ENCODE measurements around the gene CCDC68. TPM values are rescaled to one million over a fixed set of nuclear protein-coding genes. Genes with fewer than 3 reads are reported as not detected.

Gene CCDC68
- polyA plus RNA-seq, 2 of the 4 experiments (the other 2 are of a cell fraction), result 3.1 to 12.4 TPM

DNA sequence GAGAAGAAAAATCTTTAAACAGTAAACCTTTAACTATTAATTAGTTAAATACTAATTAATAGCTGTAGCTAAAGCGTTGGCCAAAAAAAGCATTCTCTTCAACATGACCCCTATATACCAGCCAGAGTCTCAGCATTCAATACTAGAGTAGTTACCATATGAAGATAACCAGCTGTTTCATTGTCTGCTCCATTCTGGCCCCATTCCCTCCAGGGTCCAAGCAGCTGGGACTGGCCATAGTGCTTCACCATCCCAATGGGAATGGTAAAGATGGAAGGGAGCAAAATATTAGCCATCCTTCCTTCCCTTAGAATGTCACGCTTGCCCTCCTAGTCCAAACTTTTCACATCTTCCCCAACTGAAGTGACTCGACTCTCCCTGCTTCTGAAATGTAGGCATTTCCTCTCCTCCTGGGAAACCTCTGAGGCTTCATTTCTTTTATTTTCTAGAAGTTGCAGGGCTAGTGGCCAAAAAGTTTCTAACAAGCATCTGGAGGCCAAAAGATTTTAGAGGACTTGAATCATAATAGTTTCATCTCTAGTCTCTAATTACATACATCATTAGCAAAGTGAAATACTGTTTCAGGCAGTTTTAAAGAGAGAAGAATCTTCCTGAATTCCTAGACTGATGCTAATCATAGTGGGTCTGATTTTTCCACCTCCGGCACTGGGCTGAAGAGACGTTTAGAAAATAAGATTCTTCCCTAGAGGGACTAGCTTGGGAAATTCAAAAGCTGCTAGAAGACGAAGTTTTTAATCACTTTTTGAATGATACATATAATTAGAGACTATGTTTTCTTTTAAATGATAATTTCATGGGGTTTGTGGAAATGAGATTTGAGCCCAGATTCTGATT, 52.7 kb downstream of the CCDC68 start:
- no peak for ATAC-seq
- TF ChIP-seq ZSCAN20 (CRISPR knock-in tag; IDR thresholded peaks at IDR 0.05) (no peak), CHD2 (IDR thresholded peaks at IDR 0.05; ENCODE audit: low read length, partially characterized antibody) (no peak), EP300 (IDR thresholded peaks at IDR 0.05) (no peak), KDM1A (IDR thresholded peaks at IDR 0.05; ENCODE audit: low read depth) (no peak), CHD4 (IDR thresholded peaks at IDR 0.05; ENCODE audit: borderline replicate concordance) (no peak), FOXS1 (CRISPR knock-in tag; IDR thresholded peaks at IDR 0.05) (no peak), RCOR1 (IDR thresholded peaks at IDR 0.05; ENCODE audit: low read depth, low read length) (no peak), ZFP36 (IDR thresholded peaks at IDR 0.05; ENCODE audit: borderline replicate concordance, partially characterized antibody) (no peak), HEYL (CRISPR knock-in tag; IDR thresholded peaks at IDR 0.05) (no peak), MAFK (IDR thresholded peaks at IDR 0.05; ENCODE audit: partially characterized antibody) (no peak), CBX8 (IDR thresholded peaks at IDR 0.05) (no peak), ESRRA (IDR thresholded peaks at IDR 0.05; ENCODE audit: borderline replicate concordance, low read length) (no peak), HOXB13 (CRISPR knock-in tag; IDR thresholded peaks at IDR 0.05; ENCODE audit: low read depth) (no peak), EHF (CRISPR knock-in tag; IDR thresholded peaks at IDR 0.05) (no peak), FOSB (CRISPR knock-in tag; IDR thresholded peaks at IDR 0.05) (no peak), SMC3 (IDR thresholded peaks at IDR 0.05) (no peak)
- TF ChIP-seq, protein P1, sequence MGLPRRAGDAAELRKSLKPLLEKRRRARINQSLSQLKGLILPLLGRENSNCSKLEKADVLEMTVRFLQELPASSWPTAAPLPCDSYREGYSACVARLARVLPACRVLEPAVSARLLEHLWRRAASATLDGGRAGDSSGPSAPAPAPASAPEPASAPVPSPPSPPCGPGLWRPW (IDR thresholded peaks at IDR 0.05), result no peak
- TF ChIP-seq, protein P2, sequence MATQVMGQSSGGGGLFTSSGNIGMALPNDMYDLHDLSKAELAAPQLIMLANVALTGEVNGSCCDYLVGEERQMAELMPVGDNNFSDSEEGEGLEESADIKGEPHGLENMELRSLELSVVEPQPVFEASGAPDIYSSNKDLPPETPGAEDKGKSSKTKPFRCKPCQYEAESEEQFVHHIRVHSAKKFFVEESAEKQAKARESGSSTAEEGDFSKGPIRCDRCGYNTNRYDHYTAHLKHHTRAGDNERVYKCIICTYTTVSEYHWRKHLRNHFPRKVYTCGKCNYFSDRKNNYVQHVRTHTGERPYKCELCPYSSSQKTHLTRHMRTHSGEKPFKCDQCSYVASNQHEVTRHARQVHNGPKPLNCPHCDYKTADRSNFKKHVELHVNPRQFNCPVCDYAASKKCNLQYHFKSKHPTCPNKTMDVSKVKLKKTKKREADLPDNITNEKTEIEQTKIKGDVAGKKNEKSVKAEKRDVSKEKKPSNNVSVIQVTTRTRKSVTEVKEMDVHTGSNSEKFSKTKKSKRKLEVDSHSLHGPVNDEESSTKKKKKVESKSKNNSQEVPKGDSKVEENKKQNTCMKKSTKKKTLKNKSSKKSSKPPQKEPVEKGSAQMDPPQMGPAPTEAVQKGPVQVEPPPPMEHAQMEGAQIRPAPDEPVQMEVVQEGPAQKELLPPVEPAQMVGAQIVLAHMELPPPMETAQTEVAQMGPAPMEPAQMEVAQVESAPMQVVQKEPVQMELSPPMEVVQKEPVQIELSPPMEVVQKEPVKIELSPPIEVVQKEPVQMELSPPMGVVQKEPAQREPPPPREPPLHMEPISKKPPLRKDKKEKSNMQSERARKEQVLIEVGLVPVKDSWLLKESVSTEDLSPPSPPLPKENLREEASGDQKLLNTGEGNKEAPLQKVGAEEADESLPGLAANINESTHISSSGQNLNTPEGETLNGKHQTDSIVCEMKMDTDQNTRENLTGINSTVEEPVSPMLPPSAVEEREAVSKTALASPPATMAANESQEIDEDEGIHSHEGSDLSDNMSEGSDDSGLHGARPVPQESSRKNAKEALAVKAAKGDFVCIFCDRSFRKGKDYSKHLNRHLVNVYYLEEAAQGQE (IDR thresholded peaks at IDR 0.05), result no peak
- TF ChIP-seq, protein P3, sequence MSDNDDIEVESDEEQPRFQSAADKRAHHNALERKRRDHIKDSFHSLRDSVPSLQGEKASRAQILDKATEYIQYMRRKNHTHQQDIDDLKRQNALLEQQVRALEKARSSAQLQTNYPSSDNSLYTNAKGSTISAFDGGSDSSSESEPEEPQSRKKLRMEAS (IDR thresholded peaks at IDR 0.05), result no peak
- TF ChIP-seq, protein P4, sequence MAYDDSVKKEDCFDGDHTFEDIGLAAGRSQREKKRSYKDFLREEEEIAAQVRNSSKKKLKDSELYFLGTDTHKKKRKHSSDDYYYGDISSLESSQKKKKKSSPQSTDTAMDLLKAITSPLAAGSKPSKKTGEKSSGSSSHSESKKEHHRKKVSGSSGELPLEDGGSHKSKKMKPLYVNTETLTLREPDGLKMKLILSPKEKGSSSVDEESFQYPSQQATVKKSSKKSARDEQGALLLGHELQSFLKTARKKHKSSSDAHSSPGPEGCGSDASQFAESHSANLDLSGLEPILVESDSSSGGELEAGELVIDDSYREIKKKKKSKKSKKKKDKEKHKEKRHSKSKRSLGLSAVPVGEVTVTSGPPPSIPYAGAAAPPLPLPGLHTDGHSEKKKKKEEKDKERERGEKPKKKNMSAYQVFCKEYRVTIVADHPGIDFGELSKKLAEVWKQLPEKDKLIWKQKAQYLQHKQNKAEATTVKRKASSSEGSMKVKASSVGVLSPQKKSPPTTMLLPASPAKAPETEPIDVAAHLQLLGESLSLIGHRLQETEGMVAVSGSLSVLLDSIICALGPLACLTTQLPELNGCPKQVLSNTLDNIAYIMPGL (CRISPR knock-in tag; IDR thresholded peaks at IDR 0.05; ENCODE audit: borderline replicate concordance), result no peak
- Histone ChIP-seq H3K4me2 (no peak overlapping the region), H3K27ac (no peak overlapping the region), H3K4me3 (no peak overlapping the region), H3K9me3 (no peaks in the 10 kb centered on the region), H3K4me1 (peaks cover 8% of the 10 kb centered on the region; the same call in 2 of the 3 replicates)
- CTCF ChIA-PET, result no interaction called here
- FAIRE-seq, result no peak
- POLR2A ChIA-PET, result no interaction called here
- no peak for DNase-seq (ENCODE audit: low read depth in 1 of 2, low spot score in 1 of 2)
- WGBS (ENCODE audit: missing lambda C conversion rate), result 83% methylated on average over 5 of the region's 6 CpGs

DNA sequence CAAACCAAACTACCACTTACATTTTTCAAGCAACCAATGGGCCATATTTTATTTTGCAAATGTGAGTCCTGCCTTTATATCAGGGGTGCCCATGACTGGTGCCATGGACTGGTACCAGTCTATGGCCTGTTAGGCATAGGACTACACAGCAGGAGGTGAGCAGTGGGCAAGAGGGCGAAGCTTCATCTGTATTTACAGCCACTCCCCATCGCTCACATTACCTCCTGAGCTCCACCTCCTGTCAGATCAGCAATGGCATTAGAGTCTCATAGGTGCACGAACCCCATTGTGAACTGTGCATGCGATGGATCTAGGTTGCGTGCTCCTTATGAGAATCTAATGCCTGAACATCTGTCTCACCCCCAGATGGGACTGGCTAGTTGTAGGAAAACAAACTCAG, 53.6 kb downstream of the CCDC68 start:
- no peaks in the 10 kb centered on the region for H3K9me3 ChIP-seq
- 94% methylated on average over 5 of the region's 5 CpGs for WGBS (ENCODE audit: missing lambda C conversion rate)
- H3K4me1 ChIP-seq, result peaks cover 8% of the 10 kb centered on the region; the same call in 2 of the 3 replicates
- H3K27ac ChIP-seq, result no peak overlapping the region
- no peak overlapping the region for H3K4me2 ChIP-seq
- POLR2A ChIA-PET, result no interaction called here
- ATAC-seq (no peak), FAIRE-seq (no peak), DNase-seq (ENCODE audit: low read depth in 1 of 2, low spot score in 1 of 2) (no peak)
- CTCF ChIA-PET, result interaction anchor here (0.9 kb wide), 1 partner anchor 226 kb away, joined by 3 read pairs; no protein-coding TSS in a partner anchor
- TF ChIP-seq POLR2A (IDR thresholded peaks at IDR 0.05; ENCODE audit: low read length) (no peak), CBX8 (IDR thresholded peaks at IDR 0.05) (no peak), CHD2 (IDR thresholded peaks at IDR 0.05; ENCODE audit: low read length, partially characterized antibody) (no peak), RNF2 (IDR thresholded peaks at IDR 0.05; ENCODE audit: borderline replicate concordance, low read depth) (no peak), HEYL (CRISPR knock-in tag; IDR thresholded peaks at IDR 0.05) (no peak), ZC3H11A (IDR thresholded peaks at IDR 0.05) (no peak), ZFP36 (IDR thresholded peaks at IDR 0.05; ENCODE audit: borderline replicate concordance, partially characterized antibody) (no peak), EP300 (IDR thresholded peaks at IDR 0.05) (no peak), ZSCAN20 (CRISPR knock-in tag; IDR thresholded peaks at IDR 0.05) (no peak), TFCP2L1 (CRISPR knock-in tag; IDR thresholded peaks at IDR 0.05) (no peak), TP53 (CRISPR knock-in tag; IDR thresholded peaks at IDR 0.05) (no peak), HOXA7 (CRISPR knock-in tag; IDR thresholded peaks at IDR 0.05) (no peak), MAFK (IDR thresholded peaks at IDR 0.05; ENCODE audit: partially characterized antibody) (no peak)
- TF ChIP-seq, protein P4 (CRISPR knock-in tag; IDR thresholded peaks at IDR 0.05; ENCODE audit: borderline replicate concordance), result no peak
- TF ChIP-seq, protein P1 (IDR thresholded peaks at IDR 0.05), result no peak
- H3K4me3 ChIP-seq, result no peak overlapping the region

Data from A549 (cell line).